Left ventricle myocardium inferior (tissue), 1 donor: Measurements from ENCODE around the gene FAM120B. TPM values are rescaled to one million over a fixed set of nuclear protein-coding genes. Genes with fewer than 3 reads are reported as not detected.

Experiments used
- DNase-seq: peaks from one replicate; pipeline ENCODE4 v3.0.0-alpha.2; 2020
- H3K27ac ChIP-seq: fragments of 200-600 bp; replicated peaks from 2 replicates; pipeline ENCODE4 v1.8.0; 2021
- H3K27me3 ChIP-seq: fragments of 200-600 bp; 2 replicates; pipeline ENCODE4 v1.8.0; 2021; ENCODE audit warnings: low read depth
- H3K36me3 ChIP-seq: fragments of 200-600 bp; 2 replicates; pipeline ENCODE4 v1.8.0; 2021
- H3K4me1 ChIP-seq: fragments of 200-600 bp; 2 replicates; pipeline ENCODE4 v1.8.0; 2021
- H3K4me3 ChIP-seq: fragments of 200-600 bp; 2 replicates; pipeline ENCODE4 v1.8.0; 2021; ENCODE audit warnings: mild to moderate bottlenecking, moderate library complexity
- H3K9me3 ChIP-seq: fragments of 200-600 bp; replicated peaks from 2 replicates; pipeline ENCODE4 v1.8.0; 2021
- CTCF ChIP-seq: fragments of 200-600 bp; IDR thresholded peaks from 2 replicates; pipeline ENCODE4 v1.8.0; 2021; ENCODE audit warnings: antibody characterized with exemption, mild to moderate bottlenecking, borderline replicate concordance
- intact Hi-C: fragments of 100-400 bp; cut with micrococcal nuclease; formaldehyde crosslinking; loops from one replicate; pipeline ENCODE4 v1.11.0; 2022
- total RNA-seq: library from RNA; stranded (reverse); fragmentation: NEBNext Ultra II Directional; extraction: Animal tissue kit (Norgen Biotek cat#: 25700); gene quantifications from one replicate; pipeline ENCODE4 v1.2.1, GENCODE V29; 2021
- donor health status: DM: no; HTN: yes; CAD: no; lungs with severe emphysema.

Gene FAM120B
- total RNA-seq, 1 donor from 2014 or later = 20.1 TPM

- no peak for TF ChIP-seq CTCF
- DNase-seq = no peak
- intact Hi-C loops = no loop called here
- peaks cover 73% of the 10 kb centered on the region for H3K36me3 ChIP-seq
- no peaks in the 10 kb centered on the region for H3K9me3 ChIP-seq
- peaks cover 25% of the 10 kb centered on the region for H3K4me1 ChIP-seq
- no peak overlapping the region for H3K4me3 ChIP-seq
- no peak overlapping the region for H3K27ac ChIP-seq
- no peaks in the 10 kb centered on the region for H3K27me3 ChIP-seq
These were observed 55.6 kb downstream of the FAM120B start for GRCh38 chr6:170362121-170362520.

DNA sequence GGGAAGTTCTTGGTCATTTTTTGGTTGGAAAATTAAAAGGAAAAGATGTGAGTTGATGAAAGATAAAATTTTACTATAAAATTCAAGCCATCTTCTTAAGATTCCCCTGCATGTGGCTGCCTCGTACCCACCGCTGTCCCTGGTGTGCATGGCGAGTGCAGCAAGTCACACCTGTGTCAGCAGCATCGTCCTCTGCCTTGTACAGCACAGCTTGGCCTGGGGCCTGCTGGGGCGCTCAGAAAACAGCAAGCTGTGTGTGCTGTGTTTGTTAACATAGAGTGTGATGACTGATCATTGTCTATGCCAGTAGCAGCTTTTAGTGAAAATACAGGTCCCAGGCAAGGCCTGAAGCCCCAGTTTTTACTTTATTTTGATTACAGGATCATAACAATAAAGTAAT lies 56.7 kb downstream of the FAM120B start:
- H3K27me3 ChIP-seq = no peaks in the 10 kb centered on the region
- no peak overlapping the region for H3K27ac ChIP-seq
- DNase-seq = no peak
- H3K4me3 ChIP-seq = no peak overlapping the region
- H3K4me1 ChIP-seq = peaks cover 19% of the 10 kb centered on the region
- intact Hi-C loops = no loop called here
- no peaks in the 10 kb centered on the region for H3K9me3 ChIP-seq
- H3K36me3 ChIP-seq = peaks cover 73% of the 10 kb centered on the region
- no peak for TF ChIP-seq CTCF

GRCh38 chr6:170365121-170365520 lies 58.6 kb downstream of the FAM120B start:
- DNase-seq = no peak
- peaks cover 14% of the 10 kb centered on the region for H3K4me1 ChIP-seq
- peaks cover 63% of the 10 kb centered on the region for H3K36me3 ChIP-seq
- no peak overlapping the region for H3K4me3 ChIP-seq
- H3K9me3 ChIP-seq = no peaks in the 10 kb centered on the region
- intact Hi-C loops = no loop called here
- H3K27ac ChIP-seq = no peak overlapping the region
- H3K27me3 ChIP-seq = no peaks in the 10 kb centered on the region
- TF ChIP-seq CTCF = no peak

DNA sequence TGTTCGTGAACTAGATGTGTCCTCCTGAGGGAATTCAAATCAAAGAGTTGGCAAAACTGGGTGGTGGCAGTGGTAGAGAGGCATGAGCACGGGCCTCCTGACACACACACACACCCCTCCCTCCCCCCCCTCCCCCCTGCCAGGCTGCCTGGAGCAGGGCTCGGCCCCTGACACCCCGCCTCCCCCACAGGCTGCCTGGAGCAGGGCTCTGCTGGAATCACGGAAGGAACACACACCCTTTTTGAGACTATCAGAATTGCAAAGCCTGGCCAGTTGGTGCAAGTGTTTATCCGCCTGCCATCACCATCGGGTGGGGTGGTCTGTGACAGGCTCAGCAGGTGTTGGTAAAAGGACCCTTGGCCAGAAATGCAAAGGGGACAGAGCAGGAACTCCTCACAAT lies 59.0 kb downstream of the FAM120B start:
- H3K27me3 ChIP-seq = no peaks in the 10 kb centered on the region
- no peak overlapping the region for H3K27ac ChIP-seq
- no peak overlapping the region for H3K4me3 ChIP-seq
- intact Hi-C loops = no loop called here
- no peak for TF ChIP-seq CTCF
- H3K4me1 ChIP-seq = peaks cover 14% of the 10 kb centered on the region
- peaks cover 63% of the 10 kb centered on the region for H3K36me3 ChIP-seq
- DNase-seq = no peak
- H3K9me3 ChIP-seq = no peaks in the 10 kb centered on the region

DNA sequence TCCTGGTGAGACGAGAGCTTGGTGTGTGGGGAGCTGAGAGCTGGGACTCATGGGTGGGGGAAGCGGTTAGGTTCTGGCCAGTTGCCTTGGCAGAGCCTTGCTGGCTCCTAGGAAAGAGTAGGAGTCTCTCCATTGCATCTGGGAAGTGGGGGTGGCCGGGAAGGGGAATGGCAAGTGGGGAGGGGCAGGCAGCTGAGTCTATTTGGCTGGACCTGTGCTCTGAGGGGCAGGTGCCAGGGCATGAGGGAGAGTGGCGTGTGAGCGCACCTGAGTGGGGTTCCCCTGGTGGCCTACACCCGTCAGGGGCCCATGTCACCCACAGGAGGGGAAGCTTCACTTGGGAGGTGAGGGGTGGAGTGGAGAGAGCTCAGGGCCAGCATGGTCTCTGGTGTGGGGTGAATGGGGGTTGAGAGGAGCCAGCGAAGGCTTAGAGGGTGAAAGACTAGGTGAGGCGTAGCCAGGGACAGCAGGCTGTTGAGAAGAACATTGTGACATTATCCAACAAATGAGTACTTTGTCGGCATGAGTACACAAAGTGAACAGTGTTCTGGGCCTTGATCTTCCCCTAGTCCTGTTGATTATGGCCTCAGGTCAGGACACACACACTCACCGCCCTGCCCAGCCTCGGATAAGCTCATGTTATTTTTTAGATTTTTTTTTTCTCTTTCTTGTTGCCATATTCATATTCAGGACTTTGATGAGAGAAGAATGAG lies 59.8 kb downstream of the FAM120B start:
- Histone ChIP-seq H3K4me3 (no peak overlapping the region), H3K27me3 (no peaks in the 10 kb centered on the region)
- intact Hi-C loops = no loop called here

More for the DNA sequence above, 59.8 kb downstream of the FAM120B start:
- H3K4me1 ChIP-seq = peaks cover 14% of the 10 kb centered on the region
- H3K36me3 ChIP-seq = peaks cover 66% of the 10 kb centered on the region
- no peak for TF ChIP-seq CTCF
- H3K27ac ChIP-seq = no peak overlapping the region
- H3K9me3 ChIP-seq = no peaks in the 10 kb centered on the region
- no peak for DNase-seq
